ENCODE measurements around the gene ILRUN. TPM values are rescaled to one million over a fixed set of nuclear protein-coding genes. Genes with fewer than 3 reads are reported as not detected.

ILRUN gene
- total and polyA plus RNA-seq, 2 of the 8 experiments (the other 6 are each of a cell fraction or from before 2014, with no cell fraction given): 39.2 to 81.2 TPM

DNA sequence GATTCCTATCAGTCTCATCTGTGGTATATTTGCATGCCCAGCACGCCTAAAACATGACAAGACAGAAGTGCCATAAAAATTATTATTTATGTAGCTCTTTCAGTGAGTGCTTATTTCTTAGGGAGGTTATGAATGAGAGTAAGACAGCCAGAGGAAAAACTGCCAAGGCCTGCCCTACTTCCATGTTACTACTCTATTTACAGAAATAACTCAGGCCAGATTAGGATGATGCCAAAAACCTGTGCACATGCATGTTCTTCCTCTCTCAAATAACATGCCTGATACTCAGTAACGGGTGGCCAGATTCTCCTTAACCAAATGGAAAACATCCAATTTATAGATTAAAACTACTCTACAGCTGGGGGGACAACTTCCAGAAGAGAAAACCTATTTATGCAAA, 45.7 kb downstream of the ILRUN start:
- ChIA-PET POLR2A (ENCODE audit: partially characterized antibody) (interaction anchor here (2.5 kb wide), 1 partner anchor 14 kb away, joined by 5 read pairs; no protein-coding TSS in a partner anchor), CTCF (ENCODE audit: partially characterized antibody) (interaction anchor here (0.6 to 1.2 kb wide), 3 partner anchors 12 to 204 kb away, joined by 3 read pairs; no protein-coding TSS in a partner anchor)
- Histone ChIP-seq H2BK20ac (ENCODE audit: low read length) (no peak overlapping the region), H2BK12ac (ENCODE audit: low read depth, low read length) (no peak overlapping the region), H3K4me2 (ENCODE audit: insufficient read depth in 1 of 2, low read depth in 2 of 2, low read length in 2 of 2) (no peak overlapping the region), H3K27me3 (replicated peaks in 1 of 4; ENCODE audit: control insufficient read depth in 3 of 4, extremely low read depth in 1 of 4, insufficient read depth in 3 of 4, low read length in 3 of 4) (no peaks in the 10 kb centered on the region), H3K23ac (ENCODE audit: insufficient read length) (no peak overlapping the region), H2BK5ac (ENCODE audit: low read depth, low read length) (no peak overlapping the region), H3K14ac (ENCODE audit: insufficient read length) (no peak overlapping the region), H4K91ac (replicated peaks; ENCODE audit: insufficient read length, low read length) (no peak overlapping the region), H3K36me3 (ENCODE audit: control insufficient read depth in 2 of 4, insufficient read depth in 4 of 4, low read length in 3 of 4) (peaks cover 0 to 12% (median 1%) of the 10 kb centered on the region in 4 experiments; a peak in 3 of 8 replicates), H3K56ac (replicated peaks; ENCODE audit: insufficient read length, low read depth, low read length) (no peak overlapping the region), H3K23me2 (ENCODE audit: low read depth, low read length) (no peaks in the 10 kb centered on the region), H3K79me1 (ENCODE audit: low read depth, low read length) (no peaks in the 10 kb centered on the region; the same call in 1 of the 2 replicates), H4K20me1 (replicated peaks in 1 of 2; ENCODE audit: control insufficient read depth in 1 of 2, insufficient read depth in 2 of 2, low read length in 2 of 2) (peaks cover 2 to 3% of the 10 kb centered on the region in 2 experiments), H3K18ac (ENCODE audit: extremely low read depth, low read length) (no peak overlapping the region), H3K4me3 (ENCODE audit: extremely low read depth in 1 of 4, insufficient read depth in 2 of 4, low read depth in 3 of 4, low read length in 4 of 4) (no peak overlapping the region), H3K79me2 (ENCODE audit: control insufficient read depth in 1 of 2, insufficient read depth in 2 of 2, low read length in 2 of 2) (peaks cover 0 to 17% of the 10 kb centered on the region in 2 experiments; a peak in 2 of 4 replicates), H2BK15ac (ENCODE audit: low read length) (no peak overlapping the region), H3K4me1 (replicated peaks in 1 of 4; ENCODE audit: control insufficient read depth in 3 of 4, insufficient read depth in 4 of 4, low read length in 3 of 4) (no peaks in the 10 kb centered on the region), H3K9me3 (ENCODE audit: insufficient read depth in 2 of 2, low read depth in 1 of 2, low read length in 1 of 2) (no peaks in the 10 kb centered on the region), H4K5ac (ENCODE audit: insufficient read length, low read depth, low read length) (no peak overlapping the region), H2BK120ac (replicated peaks; ENCODE audit: low read depth, low read length) (no peak overlapping the region), H2AK5ac (ENCODE audit: low read depth, low read length) (no peak overlapping the region), H3K27ac (ENCODE audit: low read depth, low read length) (no peak overlapping the region), H4K8ac (ENCODE audit: extremely low read depth, insufficient read depth, low read length) (no peak overlapping the region), H3K9ac (replicated peaks in 1 of 4; ENCODE audit: extremely low read depth in 1 of 4, low read depth in 3 of 4, low read length in 3 of 4) (no peak overlapping the region), H3K4ac (replicated peaks; ENCODE audit: insufficient read length, low read depth, low read length) (no peak overlapping the region), H2AFZ (ENCODE audit: low read length) (no peak overlapping the region)
- TF ChIP-seq SIX5 (IDR thresholded peaks at IDR 0.05; ENCODE audit: low read depth, low read length): no peak
- TF ChIP-seq GABPA (IDR thresholded peaks at IDR 0.05; ENCODE audit: borderline replicate concordance, insufficient read depth, low read length): no peak
- TF ChIP-seq POU5F1 (IDR thresholded peaks at IDR 0.05; ENCODE audit: low read depth, low read length): no peak
- TF ChIP-seq ZNF274 (IDR thresholded peaks at IDR 0.05; ENCODE audit: borderline replicate concordance, extremely low read depth, low read length): no peak
- no peak for DNase-seq (ENCODE audit: low read depth in 1 of 2, low spot score in 2 of 2)
- no peak for FAIRE-seq
- WGBS, 2 experiments (ENCODE audit: extremely low coverage in 1 of 2, insufficient coverage in 1 of 2, insufficient read length in 1 of 2, insufficient replicate concordance in 2 of 2, low coverage in 1 of 2, low lambda C conversion rate in 2 of 2, missing lambda C conversion rate in 1 of 2): 90% methylated on average over 2 of the region's 2 CpGs; no CpG with 5 or more reads in 1 of the 2 experiments
